Fibroblast of peridontal ligament (primary cell): ENCODE results near the gene POU6F2.
"Not testable (repeated sequence)": the region's sequence is repeated elsewhere in the genome, so short reads cannot be mapped to it uniquely, and the experiment has no call there.

ENCODE experiments used
- DNase-seq: peaks from one replicate; pipeline ENCODE4 v3.0.0-alpha.2; 2010; ENCODE audit errors: extremely low read depth

Gene POU6F2

GRCh38 chr7:39187130-39187529, 209.4 kb downstream of the POU6F2 start:
- no peak for DNase-seq

GRCh38 chr7:39192476-39192875, 214.8 kb downstream of the POU6F2 start:
- DNase-seq = no peak

- not testable (repeated sequence) for DNase-seq
Observed at GRCh38 chr7:39194388-39194787, 216.7 kb downstream of the POU6F2 start.

GRCh38 chr7:39195967-39196366, 218.3 kb downstream of the POU6F2 start:
- no peak for DNase-seq

- no peak for DNase-seq
Observed at GRCh38 chr7:39197831-39198230, 220.1 kb downstream of the POU6F2 start.

- DNase-seq = no peak
Observed at GRCh38 chr7:39198556-39198955, 220.8 kb downstream of the POU6F2 start.

- no peak for DNase-seq
Observed at GRCh38 chr7:39199006-39199405, 221.3 kb downstream of the POU6F2 start.

- no peak for DNase-seq
Observed at GRCh38 chr7:39199951-39200350, 222.2 kb downstream of the POU6F2 start.

GRCh38 chr7:39202041-39202440, 224.3 kb downstream of the POU6F2 start:
- no peak for DNase-seq

- DNase-seq = no peak
Observed at GRCh38 chr7:39210362-39210761, 232.7 kb downstream of the POU6F2 start.

GRCh38 chr7:39211581-39211980, 233.9 kb downstream of the POU6F2 start:
- DNase-seq = no peak

GRCh38 chr7:39212876-39213275, 235.2 kb downstream of the POU6F2 start:
- no peak for DNase-seq

GRCh38 chr7:39217783-39218182, 240.1 kb downstream of the POU6F2 start:
- no peak for DNase-seq

GRCh38 chr7:39219869-39220268, 242.2 kb downstream of the POU6F2 start:
- no peak for DNase-seq

- DNase-seq = no peak
Observed at GRCh38 chr7:39221901-39222300, 244.2 kb downstream of the POU6F2 start.

GRCh38 chr7:39228946-39229345, 251.2 kb downstream of the POU6F2 start:
- no peak for DNase-seq

- DNase-seq = no peak
Observed at GRCh38 chr7:39233851-39234529, 256.3 kb downstream of the POU6F2 start.

GRCh38 chr7:39238234-39238869, 260.6 kb downstream of the POU6F2 start:
- DNase-seq = no peak

GRCh38 chr7:39240864-39241263, 263.2 kb downstream of the POU6F2 start:
- no peak for DNase-seq

GRCh38 chr7:39247576-39247975, 269.9 kb downstream of the POU6F2 start:
- DNase-seq = no peak

GRCh38 chr7:39248041-39248691, 270.5 kb downstream of the POU6F2 start:
- DNase-seq = no peak

GRCh38 chr7:39248692-39249090, 271.0 kb downstream of the POU6F2 start:
- no peak for DNase-seq

- no peak for DNase-seq
Observed at GRCh38 chr7:39249635-39250152, 272.0 kb downstream of the POU6F2 start.
